GM21390 (cell line): ENCODE results near the gene PDCL2.
A peak's percentile ranks its signal among the peaks of the same experiment; 100 is the strongest.
"Not testable (repeated sequence)": the region's sequence is repeated elsewhere in the genome, so short reads cannot be mapped to it uniquely, and the experiment has no call there.

Source experiments
- ATAC-seq: cut with Tn5 transposase; IDR thresholded peaks from one replicate; pipeline ENCODE4 v1.9.1; 2021; ENCODE audit not compliant: unreplicated experiment

PDCL2 gene

GRCh38 chr4:55598641-55599040, 6.6 kb upstream of the PDCL2 start:
- no peak for ATAC-seq

GRCh38 chr4:55588160-55588559, 3.9 kb downstream of the PDCL2 start:
- no peak for ATAC-seq

- not testable (repeated sequence) for ATAC-seq
Observed at GRCh38 chr4:55582773-55583172, 9.3 kb downstream of the PDCL2 start.

GRCh38 chr4:55578341-55579010, 13.6 kb downstream of the PDCL2 start:
- ATAC-seq = no peak

GRCh38 chr4:55575513-55575912, 16.5 kb downstream of the PDCL2 start:
- no peak for ATAC-seq

- no peak for ATAC-seq
Observed at GRCh38 chr4:55574252-55574651, 17.8 kb downstream of the PDCL2 start.

- ATAC-seq = no peak
Observed at GRCh38 chr4:55571806-55572205, 20.2 kb downstream of the PDCL2 start.

GRCh38 chr4:55568905-55569504, 23.0 kb downstream of the PDCL2 start:
- peak; percentile 77 for ATAC-seq

GRCh38 chr4:55561889-55562288, 30.2 kb downstream of the PDCL2 start:
- peak; percentile 100 for ATAC-seq

- ATAC-seq = no peak
Observed at GRCh38 chr4:55560096-55560495, 31.9 kb downstream of the PDCL2 start.

GRCh38 chr4:55554453-55555030, 37.5 kb downstream of the PDCL2 start:
- no peak for ATAC-seq

GRCh38 chr4:55553441-55554201, 38.4 kb downstream of the PDCL2 start:
- ATAC-seq = no peak

GRCh38 chr4:55551964-55552363, 40.1 kb downstream of the PDCL2 start:
- ATAC-seq = not testable (repeated sequence)

- ATAC-seq = no peak
Observed at GRCh38 chr4:55549888-55550287, 42.2 kb downstream of the PDCL2 start.

GRCh38 chr4:55547918-55548317, 44.1 kb downstream of the PDCL2 start:
- ATAC-seq = no peak

GRCh38 chr4:55547466-55547770, 44.6 kb downstream of the PDCL2 start:
- ATAC-seq = no peak

- peak; percentile 77 for ATAC-seq
Observed at GRCh38 chr4:55546756-55547465, 45.1 kb downstream of the PDCL2 start, which contains the start of gene CLOCK. CLOCK (minus strand) TSS chr4:55546909; CDS start chr4:55482785, 64,124 bp downstream.

- peak; percentile 44 for ATAC-seq
Observed at GRCh38 chr4:55546506-55546755, 45.6 kb downstream of the PDCL2 start.

- ATAC-seq = peak; percentile 37
Observed at GRCh38 chr4:55545641-55546505, 46.2 kb downstream of the PDCL2 start.

- no peak for ATAC-seq
Observed at GRCh38 chr4:55545151-55545550, 46.9 kb downstream of the PDCL2 start.

GRCh38 chr4:55543858-55544257, 48.2 kb downstream of the PDCL2 start:
- no peak for ATAC-seq
